Measurements from ENCODE around the gene C5orf63. TPM values are rescaled to one million over a fixed set of nuclear protein-coding genes. Genes with fewer than 3 reads are reported as not detected.

C5orf63 gene
- total RNA-seq, 1 experiment from 2014 or later = 1.2 TPM

- DNase-seq = no peak
- Mint-ChIP-seq H3K27me3 (ENCODE audit: low read depth) (peaks cover 18% of the 10 kb centered on the region), H3K36me3 (ENCODE audit: insufficient read depth in 1 of 3, low read depth in 3 of 3) (no peaks in the 10 kb centered on the region; a peak in 1 of 7 replicates), H3K9me3 (no peaks in the 10 kb centered on the region), H3K4me1 (peaks cover 25 to 32% of the 10 kb centered on the region in 2 experiments), H3K27ac (no peak overlapping the region), H3K4me3 (no peak overlapping the region)
- Histone ChIP-seq H3K9ac (ENCODE audit: extremely low read depth, insufficient read length, low read length) (no peak overlapping the region), H2BK5ac (ENCODE audit: insufficient read length, low read length) (no peak overlapping the region), H2BK120ac (ENCODE audit: low read depth, low read length, poor library complexity, severe bottlenecking) (no peak overlapping the region), H2BK15ac (ENCODE audit: low read depth, low read length) (no peak overlapping the region), H3K14ac (ENCODE audit: insufficient read depth, low read length) (no peak overlapping the region), H4K20me1 (ENCODE audit: control insufficient read depth, insufficient read depth, insufficient read length) (no peaks in the 10 kb centered on the region), H4K5ac (ENCODE audit: insufficient read length, low read depth, low read length) (no peak overlapping the region), H3K23ac (ENCODE audit: insufficient read length, low read depth, low read length) (no peak overlapping the region), H3K4me1 (ENCODE audit: insufficient read depth, low read length) (0 out of 2 replicates have a peak, but pooled peaks cover 2% of the 10 kb centered on the region), H4K8ac (replicated peaks; ENCODE audit: insufficient read length, low read depth, low read length) (no peak overlapping the region), H2AFZ (ENCODE audit: low read length) (no peak overlapping the region), H3K4ac (ENCODE audit: low read depth, low read length) (no peak overlapping the region), H2BK20ac (ENCODE audit: low read depth, low read length, poor library complexity, severe bottlenecking) (no peak overlapping the region), H3K79me2 (ENCODE audit: insufficient read depth, low read length) (no peaks in the 10 kb centered on the region), H3K4me2 (ENCODE audit: insufficient read depth, insufficient read length, low read length) (no peak overlapping the region), H3K56ac (ENCODE audit: insufficient read length, low read depth, low read length) (no peak overlapping the region), H3K9me3 (ENCODE audit: control insufficient read depth, low read depth, low read length) (no peaks in the 10 kb centered on the region), H3T11ph (ENCODE audit: low read length) (no peak overlapping the region), H3K27me3 (ENCODE audit: insufficient read depth, low read length) (no peaks in the 10 kb centered on the region), H2BK12ac (ENCODE audit: insufficient read length, low read depth, low read length) (no peak overlapping the region), H3K79me1 (ENCODE audit: insufficient read depth, low read depth, low read length, poor library complexity, severe bottlenecking) (no peaks in the 10 kb centered on the region), H3K27ac (ENCODE audit: insufficient read length, low read depth, low read length) (no peak overlapping the region), H4K91ac (ENCODE audit: insufficient read length, low read depth, low read length) (no peak overlapping the region), H2AK5ac (ENCODE audit: insufficient read length, low read length) (no peak overlapping the region), H3K18ac (ENCODE audit: insufficient read length, low read depth, low read length) (no peak overlapping the region), H3K23me2 (ENCODE audit: insufficient read length, low read depth, low read length, poor library complexity, severe bottlenecking) (peaks cover 14% of the 10 kb centered on the region)
- no peak for TF ChIP-seq CTCF (conservative IDR thresholded peaks at IDR 0.05)
- no CpG with 5 or more reads among the region's 2 CpGs for WGBS (ENCODE audit: extremely low coverage, insufficient read length, low lambda C conversion rate)
Observed at GRCh38 chr5:127026166-127026565, 47.1 kb downstream of the C5orf63 start.

Measured in H9 (cell line).